ENCODE results near the gene FAT1. TPM values are rescaled to one million over a fixed set of nuclear protein-coding genes. Genes with fewer than 3 reads are reported as not detected.

FAT1 gene
- total RNA-seq, 2 experiments from 2014 or later, result under 0.01 to 0.08 TPM

DNA sequence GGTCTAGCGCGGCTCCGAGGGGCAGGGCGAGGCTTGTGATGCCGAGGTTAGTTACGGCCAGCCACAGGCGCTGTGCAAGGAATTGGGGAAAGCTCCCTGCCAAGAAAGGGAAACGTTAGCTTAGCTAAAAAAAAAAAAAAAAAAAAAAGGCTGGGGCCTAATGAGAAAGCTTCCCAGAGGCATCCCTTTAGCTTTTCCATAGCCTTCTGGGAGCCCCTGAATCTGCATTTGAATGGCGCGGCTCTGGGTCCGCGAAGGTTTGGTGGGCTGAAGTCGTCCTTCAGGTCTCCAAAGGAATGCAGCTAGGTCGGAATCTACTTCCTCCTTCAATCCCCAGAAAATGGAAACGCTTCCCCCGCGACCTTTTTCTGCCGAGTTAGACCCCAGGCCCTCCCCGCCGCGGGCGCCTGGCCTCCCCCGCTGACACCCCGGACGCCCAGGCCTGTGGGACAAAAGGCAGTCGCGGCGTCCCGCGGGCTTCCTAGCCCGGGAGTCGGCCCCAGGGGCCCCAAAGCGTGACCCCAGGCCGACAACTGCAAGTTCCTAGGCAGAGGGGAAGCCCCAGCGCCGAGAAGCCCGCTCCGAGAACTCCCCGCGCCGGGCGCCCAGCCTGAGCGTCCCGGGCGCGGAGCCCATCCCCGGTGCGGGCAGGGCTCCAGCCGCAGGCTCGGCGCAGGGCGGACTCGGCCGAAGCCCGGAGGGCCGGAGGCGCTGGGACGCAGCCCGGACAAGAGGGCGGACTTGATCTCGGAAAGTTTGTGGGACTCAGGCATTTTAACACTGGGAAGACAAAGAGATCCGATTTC lies 605 bp upstream of the FAT1 start:
- ChIA-PET CTCF (ENCODE audit: unreplicated experiment) (no interaction called here), POLR2A (no interaction called here)
- H3K4me2 ChIP-seq (ENCODE audit: low read length), result no peak overlapping the region
- no peaks in the 10 kb centered on the region for H3K36me3 ChIP-seq (ENCODE audit: insufficient read depth, low read length)
- peaks cover 6% of the 10 kb centered on the region for H3K9me3 ChIP-seq (ENCODE audit: low read length)
- no peaks in the 10 kb centered on the region for H3K79me2 ChIP-seq (ENCODE audit: insufficient read depth, low read depth, low read length)
- no peaks in the 10 kb centered on the region for H4K20me1 ChIP-seq (ENCODE audit: insufficient read depth, low read length)
- H2AFZ ChIP-seq (ENCODE audit: low read length), result no peak overlapping the region
- TF ChIP-seq EZH2phosphoT487 (IDR thresholded peaks at IDR 0.05; ENCODE audit: borderline replicate concordance, low read depth, low read length), result no peak
- TF ChIP-seq, protein P1, sequence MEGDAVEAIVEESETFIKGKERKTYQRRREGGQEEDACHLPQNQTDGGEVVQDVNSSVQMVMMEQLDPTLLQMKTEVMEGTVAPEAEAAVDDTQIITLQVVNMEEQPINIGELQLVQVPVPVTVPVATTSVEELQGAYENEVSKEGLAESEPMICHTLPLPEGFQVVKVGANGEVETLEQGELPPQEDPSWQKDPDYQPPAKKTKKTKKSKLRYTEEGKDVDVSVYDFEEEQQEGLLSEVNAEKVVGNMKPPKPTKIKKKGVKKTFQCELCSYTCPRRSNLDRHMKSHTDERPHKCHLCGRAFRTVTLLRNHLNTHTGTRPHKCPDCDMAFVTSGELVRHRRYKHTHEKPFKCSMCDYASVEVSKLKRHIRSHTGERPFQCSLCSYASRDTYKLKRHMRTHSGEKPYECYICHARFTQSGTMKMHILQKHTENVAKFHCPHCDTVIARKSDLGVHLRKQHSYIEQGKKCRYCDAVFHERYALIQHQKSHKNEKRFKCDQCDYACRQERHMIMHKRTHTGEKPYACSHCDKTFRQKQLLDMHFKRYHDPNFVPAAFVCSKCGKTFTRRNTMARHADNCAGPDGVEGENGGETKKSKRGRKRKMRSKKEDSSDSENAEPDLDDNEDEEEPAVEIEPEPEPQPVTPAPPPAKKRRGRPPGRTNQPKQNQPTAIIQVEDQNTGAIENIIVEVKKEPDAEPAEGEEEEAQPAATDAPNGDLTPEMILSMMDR (conservative IDR thresholded peaks at IDR 0.05; ENCODE audit: low read length), result no peak
- H3K9me2 ChIP-seq (ENCODE audit: insufficient read depth, low read length), result no peaks in the 10 kb centered on the region
- BruUV-seq (replicated peaks), result no TSS peak
- intact Hi-C loops (cut with micrococcal nuclease; ENCODE audit: unreplicated experiment), result no loop called here
- no peak overlapping the region for H3K4me3 ChIP-seq (ENCODE audit: low read depth, low read length, poor library complexity, severe bottlenecking)
- no peak for DNase-seq (ENCODE audit: low spot score)
- H3K27ac ChIP-seq (ENCODE audit: low read depth, low read length, poor library complexity, severe bottlenecking), result no peak overlapping the region
- H3K4me1 ChIP-seq (ENCODE audit: insufficient read depth, low read length, poor library complexity, severe bottlenecking), result no peaks in the 10 kb centered on the region

DNA sequence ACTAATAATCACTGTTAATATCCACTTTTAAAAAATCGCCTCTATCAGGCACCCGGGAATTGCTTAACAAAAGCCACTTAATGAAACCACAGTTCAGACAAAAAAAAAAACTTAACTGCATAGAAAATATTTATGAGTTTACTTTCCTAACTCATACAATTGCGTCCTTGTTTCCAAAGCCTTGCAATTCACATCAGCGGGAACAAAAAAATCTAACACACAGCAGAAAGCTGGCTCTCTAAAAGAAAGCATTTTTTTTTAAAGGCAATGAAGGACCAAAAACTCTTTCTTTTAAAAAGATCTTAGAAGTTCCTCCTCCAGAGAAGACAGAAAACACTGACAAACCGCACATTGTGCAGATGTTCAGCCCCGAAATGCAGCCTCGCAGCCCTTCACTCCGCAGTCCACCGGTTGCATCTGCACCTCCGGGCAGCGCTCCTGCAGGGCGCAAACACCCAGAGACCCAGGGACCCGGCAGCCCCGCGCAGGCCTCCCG lies 812 bp downstream of the FAT1 start:
- Histone ChIP-seq H3K9me3 (ENCODE audit: low read length) (peaks cover 10% of the 10 kb centered on the region), H2AFZ (ENCODE audit: low read length) (no peak overlapping the region), H3K27ac (ENCODE audit: low read depth, low read length, poor library complexity, severe bottlenecking) (no peak overlapping the region), H3K9me2 (ENCODE audit: insufficient read depth, low read length) (no peaks in the 10 kb centered on the region), H3K36me3 (ENCODE audit: insufficient read depth, low read length) (no peaks in the 10 kb centered on the region), H3K4me1 (ENCODE audit: insufficient read depth, low read length, poor library complexity, severe bottlenecking) (no peaks in the 10 kb centered on the region), H4K20me1 (ENCODE audit: insufficient read depth, low read length) (no peaks in the 10 kb centered on the region), H3K4me2 (ENCODE audit: low read length) (no peak overlapping the region), H3K79me2 (ENCODE audit: insufficient read depth, low read depth, low read length) (no peaks in the 10 kb centered on the region), H3K4me3 (ENCODE audit: low read depth, low read length, poor library complexity, severe bottlenecking) (no peak overlapping the region)
- no peak for TF ChIP-seq EZH2phosphoT487 (IDR thresholded peaks at IDR 0.05; ENCODE audit: borderline replicate concordance, low read depth, low read length)
- TF ChIP-seq, protein P1 (conservative IDR thresholded peaks at IDR 0.05; ENCODE audit: low read length), result no peak
- intact Hi-C loops (cut with micrococcal nuclease; ENCODE audit: unreplicated experiment), result no loop called here
- no peak for DNase-seq (ENCODE audit: low spot score)
- no TSS peak for BruUV-seq (replicated peaks)
- POLR2A ChIA-PET, result no interaction called here
- CTCF ChIA-PET (ENCODE audit: unreplicated experiment), result no interaction called here

Measured in OCI-LY7 (cell line).